GM18520 (cell line): ENCODE data around the gene EVA1C.
"Not testable (repeated sequence)": the region's sequence is repeated elsewhere in the genome, so short reads cannot be mapped to it uniquely, and the experiment has no call there.

ENCODE experiments used
- ATAC-seq: cut with Tn5 transposase; IDR thresholded peaks from one replicate; pipeline ENCODE4 v1.9.1; 2021; ENCODE audit not compliant: unreplicated experiment

Gene EVA1C

GRCh38 chr21:32494934-32495709, 82.6 kb downstream of the EVA1C start:
- ATAC-seq = no peak

GRCh38 chr21:32496568-32496967, 84.1 kb downstream of the EVA1C start:
- ATAC-seq = no peak

GRCh38 chr21:32499249-32500055, 86.9 kb downstream of the EVA1C start:
- no peak for ATAC-seq

GRCh38 chr21:32503641-32504040, 91.1 kb downstream of the EVA1C start:
- not testable (repeated sequence) for ATAC-seq

- not testable (repeated sequence) for ATAC-seq
Observed at GRCh38 chr21:32505767-32506166, 93.3 kb downstream of the EVA1C start.

- ATAC-seq = not testable (repeated sequence)
Observed at GRCh38 chr21:32506411-32506965, 94.0 kb downstream of the EVA1C start.

- ATAC-seq = no peak
Observed at GRCh38 chr21:32507342-32507919, 94.9 kb downstream of the EVA1C start.

GRCh38 chr21:32508036-32508435, 95.5 kb downstream of the EVA1C start:
- not testable (repeated sequence) for ATAC-seq

GRCh38 chr21:32508558-32508957, 96.1 kb downstream of the EVA1C start:
- ATAC-seq = no peak

- not testable (repeated sequence) for ATAC-seq
Observed at GRCh38 chr21:32508975-32509374, 96.5 kb downstream of the EVA1C start.

- no peak for ATAC-seq
Observed at GRCh38 chr21:32514275-32515055, 102.0 kb downstream of the EVA1C start.

GRCh38 chr21:32515874-32516273, 103.4 kb downstream of the EVA1C start:
- no peak for ATAC-seq

- ATAC-seq = no peak
Observed at GRCh38 chr21:32516756-32517649, 104.5 kb downstream of the EVA1C start.

GRCh38 chr21:32519945-32520874, 107.7 kb downstream of the EVA1C start:
- no peak for ATAC-seq

- ATAC-seq = no peak
Observed at GRCh38 chr21:32520875-32521735, 108.6 kb downstream of the EVA1C start.

- ATAC-seq = no peak
Observed at GRCh38 chr21:32521736-32522355, 109.3 kb downstream of the EVA1C start.

- ATAC-seq = no peak
Observed at GRCh38 chr21:32523463-32523862, 111.0 kb downstream of the EVA1C start.
